Activated CD4-positive, alpha-beta memory T cell treated with anti-CD3 and anti-CD28 coated beads, Interleukin-2, amount 10 ng/mL, durations not matched to agents 7 days and 5 days (primary cell): ENCODE data around the gene RNF25. TPM values are rescaled to one million over a fixed set of nuclear protein-coding genes. Genes with fewer than 3 reads are reported as not detected.

Source experiments
- CTCF ChIA-PET: fragments of 350-600 bp; sonication (Branson Sonifier 250); formaldehyde crosslinking; loops from one replicate; lab custom pipeline; 2021; ENCODE audit warnings: antibody characterized with exemption, inconsistent platforms; lab: Charles Lee
- POLR2A ChIA-PET: fragments of 350-600 bp; sonication (Branson Sonifier 250); formaldehyde crosslinking; loops from one replicate; lab custom pipeline; 2021; ENCODE audit warnings: antibody characterized with exemption; lab: Charles Lee
- DNase-seq: peaks from one replicate; pipeline ENCODE4 v3.0.0-alpha.2; 2020
- H3K27ac Mint-ChIP-seq: one replicate; pipeline ENCODE4 v1.8.0; 2021; ENCODE audit warnings: mild to moderate bottlenecking, mixed read lengths
- H3K27me3 Mint-ChIP-seq: one replicate; pipeline ENCODE4 v1.8.0; 2021; ENCODE audit warnings: mixed read lengths
- H3K36me3 Mint-ChIP-seq: one replicate; pipeline ENCODE4 v1.8.0; 2021; ENCODE audit warnings: low read depth, mixed read lengths
- H3K4me1 Mint-ChIP-seq: one replicate; pipeline ENCODE4 v1.8.0; 2021; ENCODE audit warnings: mixed read lengths
- H3K4me3 Mint-ChIP-seq: one replicate; pipeline ENCODE4 v1.8.0; 2021; ENCODE audit warnings: mild to moderate bottlenecking, mixed read lengths
- H3K9me3 Mint-ChIP-seq: one replicate; pipeline ENCODE4 v1.8.0; 2021; ENCODE audit warnings: mixed read lengths
- total RNA-seq, 2 experiments: library from RNA; stranded (reverse); gene quantifications; one replicate each; pipeline ENCODE4 v1.2.3, GENCODE V29; 2021

The RNF25 gene
- total RNA-seq, 2 experiments from 2014 or later, result 15.1 to 21.9 TPM

- H3K36me3 Mint-ChIP-seq, result peaks cover 65% of the 10 kb centered on the region
- H3K9me3 Mint-ChIP-seq, result no peaks in the 10 kb centered on the region
- no peak overlapping the region for H3K4me3 Mint-ChIP-seq
- DNase-seq, result no peak
- CTCF ChIA-PET, result no interaction called here
- H3K27me3 Mint-ChIP-seq, result no peaks in the 10 kb centered on the region
- POLR2A ChIA-PET, result interaction anchor here (0.9 kb wide), 1 partner anchor 15 kb away, joined by 4 read pairs; no protein-coding TSS in a partner anchor
- peaks cover 1% of the 10 kb centered on the region for H3K4me1 Mint-ChIP-seq
- H3K27ac Mint-ChIP-seq, result no peak overlapping the region
These were observed 28.0 kb downstream of the RNF25 start for GRCh38 chr2:218643751-218644310.

- Mint-ChIP-seq H3K4me3 (no peak overlapping the region), H3K27ac (no peak overlapping the region), H3K27me3 (no peaks in the 10 kb centered on the region), H3K9me3 (no peaks in the 10 kb centered on the region), H3K36me3 (peaks cover 63% of the 10 kb centered on the region), H3K4me1 (no peaks in the 10 kb centered on the region)
- ChIA-PET CTCF (no interaction called here), POLR2A (no interaction called here)
- no peak for DNase-seq
These were observed 29.0 kb downstream of the RNF25 start for GRCh38 chr2:218642786-218643185.

GRCh38 chr2:218642121-218642656, 29.6 kb downstream of the RNF25 start:
- ChIA-PET CTCF (no interaction called here), POLR2A (no interaction called here)
- Mint-ChIP-seq H3K36me3 (peaks cover 62% of the 10 kb centered on the region), H3K27me3 (no peaks in the 10 kb centered on the region), H3K27ac (no peak overlapping the region), H3K9me3 (no peaks in the 10 kb centered on the region), H3K4me1 (no peaks in the 10 kb centered on the region), H3K4me3 (no peak overlapping the region)
- DNase-seq, result no peak

GRCh38 chr2:218638372-218638771, 33.4 kb downstream of the RNF25 start:
- POLR2A ChIA-PET, result no interaction called here
- Mint-ChIP-seq H3K36me3 (peaks cover 58% of the 10 kb centered on the region), H3K4me1 (no peaks in the 10 kb centered on the region), H3K4me3 (no peak overlapping the region), H3K27ac (no peak overlapping the region), H3K9me3 (no peaks in the 10 kb centered on the region), H3K27me3 (no peaks in the 10 kb centered on the region)
- DNase-seq, result no peak
- CTCF ChIA-PET, result no interaction called here

- Mint-ChIP-seq H3K9me3 (no peaks in the 10 kb centered on the region), H3K4me3 (no peak overlapping the region), H3K27ac (no peak overlapping the region), H3K27me3 (no peaks in the 10 kb centered on the region), H3K36me3 (peaks cover 50% of the 10 kb centered on the region), H3K4me1 (no peaks in the 10 kb centered on the region)
- DNase-seq, result no peak
- ChIA-PET CTCF (no interaction called here), POLR2A (no interaction called here)
These were observed 36.1 kb downstream of the RNF25 start for GRCh38 chr2:218635719-218636118.

GRCh38 chr2:218631837-218632236, 40.0 kb downstream of the RNF25 start:
- no peak overlapping the region for H3K4me3 Mint-ChIP-seq
- CTCF ChIA-PET, result interaction anchor here (0.7 kb wide), 1 partner anchor 719 kb away, joined by 3 read pairs; no protein-coding TSS in a partner anchor
- no peak overlapping the region for H3K27ac Mint-ChIP-seq
- H3K9me3 Mint-ChIP-seq, result no peaks in the 10 kb centered on the region
- H3K36me3 Mint-ChIP-seq, result peaks cover 22% of the 10 kb centered on the region
- no peak for DNase-seq
- H3K27me3 Mint-ChIP-seq, result no peaks in the 10 kb centered on the region
- POLR2A ChIA-PET, result interaction anchor here (0.9 kb wide), 1 partner anchor 27 kb away, joined by 3 read pairs; the partner anchor contains the start of genes BCS1L and ZNF142
- peaks cover 10% of the 10 kb centered on the region for H3K4me1 Mint-ChIP-seq

GRCh38 chr2:218627939-218628338, 43.9 kb downstream of the RNF25 start:
- ChIA-PET CTCF (interaction anchor here (0.7 to 1.6 kb wide), 3 partner anchors 20 to 162 kb away, joined by 3 to 4 read pairs (median 3); no protein-coding TSS in a partner anchor), POLR2A (interaction anchor here (0.7 to 1.3 kb wide), 4 partner anchors 12 to 81 kb away, joined by 3 to 4 read pairs (median 3); partner anchors contain the start of genes BCS1L and ZNF142)
- no peak overlapping the region for H3K4me3 Mint-ChIP-seq
- H3K4me1 Mint-ChIP-seq, result peaks cover 10% of the 10 kb centered on the region
- H3K9me3 Mint-ChIP-seq, result no peaks in the 10 kb centered on the region
- no peaks in the 10 kb centered on the region for H3K27me3 Mint-ChIP-seq
- no peak for DNase-seq
- no peak overlapping the region for H3K27ac Mint-ChIP-seq
- peaks cover 4% of the 10 kb centered on the region for H3K36me3 Mint-ChIP-seq

- Mint-ChIP-seq H3K27me3 (no peaks in the 10 kb centered on the region), H3K4me3 (no peak overlapping the region), H3K36me3 (no peaks in the 10 kb centered on the region), H3K27ac (no peak overlapping the region), H3K4me1 (peaks cover 10% of the 10 kb centered on the region), H3K9me3 (no peaks in the 10 kb centered on the region)
- CTCF ChIA-PET, result no interaction called here
- no peak for DNase-seq
- POLR2A ChIA-PET, result interaction anchor here (0.7 kb wide), 1 partner anchor 22 kb away, joined by 3 read pairs; no protein-coding TSS in a partner anchor
These were observed 45.4 kb downstream of the RNF25 start for GRCh38 chr2:218626369-218626768.

GRCh38 chr2:218623366-218623705, 48.5 kb downstream of the RNF25 start:
- H3K36me3 Mint-ChIP-seq, result no peaks in the 10 kb centered on the region
- H3K4me3 Mint-ChIP-seq, result no peak overlapping the region
- ChIA-PET CTCF (interaction anchor here (1.0 kb wide), 1 partner anchor 25 kb away, joined by 3 read pairs; no protein-coding TSS in a partner anchor), POLR2A (no interaction called here)
- no peak overlapping the region for H3K27ac Mint-ChIP-seq
- H3K27me3 Mint-ChIP-seq, result no peaks in the 10 kb centered on the region
- H3K4me1 Mint-ChIP-seq, result peaks cover 5% of the 10 kb centered on the region
- no peaks in the 10 kb centered on the region for H3K9me3 Mint-ChIP-seq
- DNase-seq, result no peak

- no peak overlapping the region for H3K27ac Mint-ChIP-seq
- H3K4me3 Mint-ChIP-seq, result no peak overlapping the region
- no peaks in the 10 kb centered on the region for H3K27me3 Mint-ChIP-seq
- POLR2A ChIA-PET, result no interaction called here
- CTCF ChIA-PET, result no interaction called here
- H3K9me3 Mint-ChIP-seq, result no peaks in the 10 kb centered on the region
- no peak for DNase-seq
- peaks cover 2% of the 10 kb centered on the region for H3K4me1 Mint-ChIP-seq
- no peaks in the 10 kb centered on the region for H3K36me3 Mint-ChIP-seq
These were observed 49.0 kb downstream of the RNF25 start for GRCh38 chr2:218622606-218623365.

- POLR2A ChIA-PET, result no interaction called here
- no peaks in the 10 kb centered on the region for H3K4me1 Mint-ChIP-seq
- DNase-seq, result no peak
- no peak overlapping the region for H3K4me3 Mint-ChIP-seq
- no peak overlapping the region for H3K27ac Mint-ChIP-seq
- no peaks in the 10 kb centered on the region for H3K9me3 Mint-ChIP-seq
- H3K27me3 Mint-ChIP-seq, result no peaks in the 10 kb centered on the region
- H3K36me3 Mint-ChIP-seq, result no peaks in the 10 kb centered on the region
- CTCF ChIA-PET, result interaction anchor here (0.6 kb wide), 1 partner anchor 66 kb away, joined by 4 read pairs; no protein-coding TSS in a partner anchor
These were observed 50.8 kb downstream of the RNF25 start for GRCh38 chr2:218621007-218621406.

- no peak for DNase-seq
- H3K27ac Mint-ChIP-seq, result no peak overlapping the region
- no peak overlapping the region for H3K4me3 Mint-ChIP-seq
- no peaks in the 10 kb centered on the region for H3K36me3 Mint-ChIP-seq
- H3K27me3 Mint-ChIP-seq, result no peaks in the 10 kb centered on the region
- CTCF ChIA-PET, result no interaction called here
- POLR2A ChIA-PET, result no interaction called here
- no peaks in the 10 kb centered on the region for H3K9me3 Mint-ChIP-seq
- H3K4me1 Mint-ChIP-seq, result no peaks in the 10 kb centered on the region
These were observed 53.5 kb downstream of the RNF25 start for GRCh38 chr2:218618102-218618860.
